Endothelial cell of umbilical vein (primary cell): ENCODE data around the gene URGCP. TPM values are rescaled to one million over a fixed set of nuclear protein-coding genes. Genes with fewer than 3 reads are reported as not detected.

Experiments
- BruUV-seq: library from RNA; stranded (reverse); fragments of 400-500 nt; replicated peaks from 2 replicates; lab custom pipeline; 2021; lab: Mats Ljungman, UMichigan
- CTCF ChIA-PET: fragments of 300-600, 350-600 bp; sonication (Branson Sonifier 250); formaldehyde crosslinking; loops from one replicate; lab custom pipeline; 2021; ENCODE audit warnings: antibody characterized with exemption, inconsistent platforms; lab: Charles Lee
- POLR2A ChIA-PET: fragments of 300-600, 350-600 bp; sonication (Branson Sonifier 250); formaldehyde crosslinking; loops from one replicate; lab custom pipeline; 2021; ENCODE audit warnings: antibody characterized with exemption, inconsistent platforms; lab: Charles Lee
- DNase-seq: peaks from one replicate; pipeline ENCODE4 v3.0.0-alpha.2; 2011; ENCODE audit warnings: low read depth, low spot score
- FAIRE-seq: peaks from 2 replicates; lab custom pipeline; 2011; peaks lifted over from hg19 to GRCh38; lab: Jason Lieb, UNC
- H2AFZ ChIP-seq: 2 replicates; pipeline ENCODE4 v1.6.0; 2012; ENCODE audit warnings: low read depth, low read length, control low read depth, inconsistent platforms
- H3K27ac ChIP-seq: 2 replicates; pipeline ENCODE4 v1.5.1; 2011; ENCODE audit warnings: low read depth, mild to moderate bottlenecking, control low read depth, low read length, moderate library complexity; ENCODE audit not compliant: insufficient read depth
- H3K27me3 ChIP-seq, 2 experiments: 2 replicates each; pipeline versions ENCODE4 v1.6.0 to v1.6.1; 2011; ENCODE audit warnings: low read length in 2 of 2, mixed read lengths in 1 of 2; ENCODE audit not compliant: control insufficient read depth in 2 of 2, insufficient read depth in 2 of 2
- H3K36me3 ChIP-seq, 2 experiments: 2 replicates in 1 of 2; 3 replicates in 1 of 2; pipeline ENCODE4 v1.5.1; 2011; ENCODE audit warnings: low read length in 2 of 2, mild to moderate bottlenecking in 1 of 2, moderate library complexity in 1 of 2; ENCODE audit not compliant: control insufficient read depth in 2 of 2, insufficient read depth in 2 of 2; ENCODE audit errors: extremely low read depth in 1 of 2
- H3K4me1 ChIP-seq: 3 replicates; pipeline ENCODE4 v1.5.1; 2011; ENCODE audit warnings: mild to moderate bottlenecking, low read length; ENCODE audit not compliant: control insufficient read depth, insufficient read depth; ENCODE audit errors: extremely low read depth
- H3K4me2 ChIP-seq: 2 replicates; pipeline ENCODE4 v1.6.1; 2011; ENCODE audit warnings: low read length, control low read depth, mixed read lengths; ENCODE audit not compliant: insufficient read depth
- H3K4me3 ChIP-seq, 3 experiments: fragments of 200-600 bp in 1 of 3; sonication (generic), shearing (Covaris generic) in 1 of 3; replicated peaks in 1 of 3; 2 replicates each; pipeline ENCODE4 v1.5.1; 2011 to 2016; ENCODE audit warnings: control low read depth in 3 of 3, low read length in 3 of 3, mild to moderate bottlenecking in 2 of 3, inconsistent platforms in 1 of 3, low read depth in 1 of 3, moderate library complexity in 1 of 3; ENCODE audit not compliant: insufficient read depth in 1 of 3
- H3K79me2 ChIP-seq: 2 replicates; pipeline ENCODE4 v1.6.0; 2012; ENCODE audit warnings: low read length, inconsistent platforms; ENCODE audit not compliant: control insufficient read depth, insufficient read depth
- H3K9ac ChIP-seq: replicated peaks from 2 replicates; pipeline ENCODE3; 2011; ENCODE audit warnings: low read length, control low read depth; ENCODE audit not compliant: insufficient read depth; ENCODE audit errors: extremely low read depth
- H3K9me1 ChIP-seq: replicated peaks from 3 replicates; pipeline ENCODE4 v1.6.0; 2011; ENCODE audit warnings: mild to moderate bottlenecking, low read length; ENCODE audit not compliant: control insufficient read depth, insufficient read depth; ENCODE audit errors: extremely low read depth
- H3K9me3 ChIP-seq: replicated peaks from 2 replicates; pipeline ENCODE4 v1.5.1; 2012; ENCODE audit warnings: low read length, inconsistent platforms; ENCODE audit not compliant: control insufficient read depth, insufficient read depth
- H4K20me1 ChIP-seq: replicated peaks from 2 replicates; pipeline ENCODE3; 2011; ENCODE audit warnings: mild to moderate bottlenecking, low read length; ENCODE audit not compliant: control insufficient read depth, insufficient read depth; ENCODE audit errors: extremely low read depth
- CTCF ChIP-seq, 2 donors: IDR thresholded peaks; 1 replicate in 1 of 2; 2 replicates in 1 of 2; pipeline ENCODE4 v1.5.1; 2011; ENCODE audit warnings: low read length in 2 of 2, mild to moderate bottlenecking in 2 of 2, moderate library complexity in 2 of 2, control low read depth in 1 of 2, inconsistent platforms in 1 of 2, low read depth in 1 of 2; ENCODE audit not compliant: insufficient read depth in 1 of 2; ENCODE audit errors: extremely low read depth in 1 of 2
- EZH2 ChIP-seq: IDR thresholded peaks from 2 replicates; pipeline ENCODE4 v1.6.1; 2012; ENCODE audit warnings: borderline replicate concordance, low read depth, mild to moderate bottlenecking, moderate library complexity, low read length, inconsistent platforms; ENCODE audit not compliant: severe bottlenecking
- FOS ChIP-seq: IDR thresholded peaks from 2 replicates; pipeline ENCODE4 v1.6.1; 2011; ENCODE audit warnings: mild to moderate bottlenecking, low read length, moderate library complexity, borderline replicate concordance; ENCODE audit not compliant: insufficient read depth
- GATA2 ChIP-seq: IDR thresholded peaks from 2 replicates; pipeline ENCODE4 v1.7.0; 2011; ENCODE audit warnings: low read depth, mild to moderate bottlenecking, moderate library complexity, mixed read lengths, low read length; ENCODE audit not compliant: insufficient read length, insufficient read depth
- JUN ChIP-seq: IDR thresholded peaks from 2 replicates; pipeline ENCODE4 v1.6.1; 2011; ENCODE audit warnings: borderline replicate concordance, low read depth; ENCODE audit not compliant: insufficient read length, insufficient read depth
- MAX ChIP-seq: IDR thresholded peaks from 2 replicates; pipeline ENCODE4 v1.6.1; 2011; ENCODE audit not compliant: insufficient read depth, insufficient read length
- MYC ChIP-seq: IDR thresholded peaks from one replicate; pipeline ENCODE4 v1.6.1; 2011; ENCODE audit warnings: mild to moderate bottlenecking, low read depth, low read length
- POLR2A ChIP-seq: IDR thresholded peaks from 2 replicates; pipeline ENCODE4 v1.6.1; 2012; ENCODE audit warnings: low read depth, mild to moderate bottlenecking, control low read depth, low read length
- POLR2AphosphoS5 ChIP-seq: IDR thresholded peaks from 2 replicates; pipeline ENCODE4 v1.6.1; 2012; ENCODE audit warnings: low read depth, mild to moderate bottlenecking, control low read depth, low read length, moderate library complexity; ENCODE audit not compliant: insufficient read depth
- dilution Hi-C: fragments of 300-500 bp; cut with MboI; formaldehyde crosslinking; loops from one replicate; pipeline ENCODE4 v1.15.0; 2019; ENCODE audit warnings: low sequenced_read_pairs; ENCODE audit not compliant: extremely low pct_ligation_motif_present
- intact Hi-C: fragments of 100-400 bp; cut with micrococcal nuclease; formaldehyde crosslinking; loops from one replicate; pipeline ENCODE4 v1.10.0; 2022
- polyA plus RNA-seq, 4 experiments: library from polyadenylated mRNA; depleted of rRNA in 3 of 4; stranded (reverse) in 3 of 4; unstranded in 1 of 4; fragments of >200 nt; gene quantifications; 2 replicates each; pipeline versions ENCODE4 v1.2.1 to v1.2.3, GENCODE V29; 2011 to 2012; ENCODE audit warnings: missing spikeins in 1 of 4
- total RNA-seq: library from RNA; stranded (reverse); gene quantifications from 2 replicates; pipeline ENCODE4 v1.2.3, GENCODE V29; 2021

URGCP gene
- total and polyA plus RNA-seq, 2 donors (not counting 3 experiments of a cell fraction or from before 2014, with no cell fraction given) = 13.1 to 25.3 TPM

- Histone ChIP-seq H3K9me1 (no peaks in the 10 kb centered on the region), H4K20me1 (no peaks in the 10 kb centered on the region), H3K4me3 (no peak overlapping the region), H3K4me1 (peaks cover 4% of the 10 kb centered on the region), H3K79me2 (no peaks in the 10 kb centered on the region), H2AFZ (no peak overlapping the region), H3K27me3 (no peaks in the 10 kb centered on the region), H3K4me2 (no peak overlapping the region), H3K9me3 (no peaks in the 10 kb centered on the region), H3K27ac (no peak overlapping the region), H3K36me3 (peaks cover 0 to 2% of the 10 kb centered on the region in 2 experiments), H3K9ac (no peak overlapping the region)
- FAIRE-seq (no peak), DNase-seq (no peak)
- CTCF ChIA-PET = no interaction called here
- BruUV-seq = no TSS peak
- dilution Hi-C loops (no loop called here), intact Hi-C loops (loop anchor here (5.0 kb wide), 1 partner anchor 225 kb away; the partner anchor contains the start of gene COA1)
- POLR2A ChIA-PET = no interaction called here
- TF ChIP-seq CTCF (IDR thresholded peaks at IDR 0.05; ENCODE audit: extremely low read depth in 1 of 2, insufficient read depth in 1 of 2, low read depth in 1 of 2, low read length in 2 of 2) (no peak), POLR2A (no peak), MAX (no peak)
Observed at GRCh38 chr7:43952028-43952427, 45.6 kb upstream of the URGCP start.

- Histone ChIP-seq H3K4me3 (no peak overlapping the region), H3K79me2 (no peaks in the 10 kb centered on the region), H3K9me1 (no peaks in the 10 kb centered on the region), H3K4me2 (no peak overlapping the region), H3K9ac (no peak overlapping the region), H3K27me3 (no peaks in the 10 kb centered on the region), H3K4me1 (no peaks in the 10 kb centered on the region), H3K9me3 (no peaks in the 10 kb centered on the region), H4K20me1 (no peaks in the 10 kb centered on the region), H3K27ac (no peak overlapping the region), H2AFZ (no peak overlapping the region), H3K36me3 (no peaks in the 10 kb centered on the region)
- CTCF ChIA-PET = interaction anchor here (1.1 to 2.8 kb wide), 2 partner anchors 11 to 14 kb away, joined by 3 to 12 read pairs; no protein-coding TSS in a partner anchor
- DNase-seq (no peak), FAIRE-seq (no peak)
- no TSS peak for BruUV-seq
- TF ChIP-seq EZH2 (no peak), POLR2AphosphoS5 (no peak), GATA2 (no peak), MYC (no peak), CTCF (IDR thresholded peaks at IDR 0.05; ENCODE audit: extremely low read depth in 1 of 2, insufficient read depth in 1 of 2, low read depth in 1 of 2, low read length in 2 of 2) (no peak), FOS (no peak), POLR2A (no peak), MAX (no peak), JUN (no peak)
- intact Hi-C loops = no loop called here
- POLR2A ChIA-PET = no interaction called here
- dilution Hi-C loops = no loop called here
Observed at GRCh38 chr7:43944286-43944685, 37.9 kb upstream of the URGCP start.
